Fibroblast of gingiva (primary cell): ENCODE results near the gene ZNF784.

ENCODE experiments used
- DNase-seq: peaks from one replicate; pipeline ENCODE4 v3.0.0-alpha.2; 2011; ENCODE audit warnings: low read depth

The ZNF784 gene

GRCh38 chr19:55643003-55643886, 18.9 kb upstream of the ZNF784 start, which contains the start of gene ZNF581:
Gene ZNF581, plus strand, starts transcription at chr19:55643649. Its CDS starts 923 bp downstream, at chr19:55644572.
- peak; percentile 71 for DNase-seq

- DNase-seq: no peak
Measured at GRCh38 chr19:55642153-55643002, 18.0 kb upstream of the ZNF784 start.

- DNase-seq: no peak
Measured at GRCh38 chr19:55641426-55642152, 17.2 kb upstream of the ZNF784 start.

GRCh38 chr19:55640577-55641425, 16.4 kb upstream of the ZNF784 start, which contains the start of gene ZNF580:
Gene ZNF580, plus strand, starts transcription at chr19:55641002. Its CDS starts 1,507 bp downstream, at chr19:55642509.
- peak; percentile 87 for DNase-seq

GRCh38 chr19:55640043-55640576, 15.7 kb upstream of the ZNF784 start:
- DNase-seq: peak; percentile 74

GRCh38 chr19:55638864-55639359, 14.5 kb upstream of the ZNF784 start:
- no peak for DNase-seq

- no peak for DNase-seq
Measured at GRCh38 chr19:55637534-55637933, 13.2 kb upstream of the ZNF784 start.

GRCh38 chr19:55636723-55637122, 12.4 kb upstream of the ZNF784 start:
- no peak for DNase-seq

- no peak for DNase-seq
Measured at GRCh38 chr19:55635856-55636440, 11.6 kb upstream of the ZNF784 start.

- DNase-seq: no peak
Measured at GRCh38 chr19:55635334-55635717, 11.0 kb upstream of the ZNF784 start.

- no peak for DNase-seq
Measured at GRCh38 chr19:55633861-55634260, 9.5 kb upstream of the ZNF784 start.

- DNase-seq: peak; percentile 89
Measured at GRCh38 chr19:55632463-55632834, 8.1 kb upstream of the ZNF784 start.

- DNase-seq: no peak
Measured at GRCh38 chr19:55626350-55626749, 2.0 kb upstream of the ZNF784 start.

GRCh38 chr19:55625004-55625326, 599 bp upstream of the ZNF784 start:
- DNase-seq: no peak

- no peak for DNase-seq
Measured at GRCh38 chr19:55623561-55623960, 805 bp downstream of the ZNF784 start.

- no peak for DNase-seq
Measured at GRCh38 chr19:55623130-55623529, 1.2 kb downstream of the ZNF784 start.

- no peak for DNase-seq
Measured at GRCh38 chr19:55622242-55622969, 2.0 kb downstream of the ZNF784 start.

GRCh38 chr19:55621673-55622231, 2.6 kb downstream of the ZNF784 start:
- no peak for DNase-seq

- no peak for DNase-seq
Measured at GRCh38 chr19:55621205-55621672, 3.1 kb downstream of the ZNF784 start.
